NCI-H1436 (cell line): ENCODE data around the gene OTX1.

Experiments
- DNase-seq: peaks from one replicate; lab custom pipeline; 2025; lab: John Stamatoyannopoulos, UW

The OTX1 gene

GRCh38 chr2:63047321-63048279, 3.0 kb upstream of the OTX1 start:
- no peak for DNase-seq

GRCh38 chr2:63048367-63049171, 2.1 kb upstream of the OTX1 start:
- DNase-seq, result no peak

- no peak for DNase-seq
Observed at GRCh38 chr2:63049211-63049969, 1.2 kb upstream of the OTX1 start.

- no peak for DNase-seq
Observed at GRCh38 chr2:63049970-63050333, 678 bp upstream of the OTX1 start.

- no peak for DNase-seq
Observed at GRCh38 chr2:63051042-63051794, 588 bp downstream of the OTX1 start.

GRCh38 chr2:63051795-63052333, 1.2 kb downstream of the OTX1 start:
- no peak for DNase-seq

GRCh38 chr2:63052411-63053080, 1.9 kb downstream of the OTX1 start:
- no peak for DNase-seq

- no peak for DNase-seq
Observed at GRCh38 chr2:63053081-63053888, 2.7 kb downstream of the OTX1 start.

GRCh38 chr2:63053889-63054602, 3.4 kb downstream of the OTX1 start:
- DNase-seq, result no peak

GRCh38 chr2:63054841-63055225, 4.2 kb downstream of the OTX1 start:
- no peak for DNase-seq

GRCh38 chr2:63055226-63056106, 4.8 kb downstream of the OTX1 start:
- no peak for DNase-seq

- DNase-seq, result no peak
Observed at GRCh38 chr2:63056107-63057050, 5.7 kb downstream of the OTX1 start.

GRCh38 chr2:63057249-63058143, 6.9 kb downstream of the OTX1 start:
- DNase-seq, result no peak

- DNase-seq, result no peak
Observed at GRCh38 chr2:63058144-63058920, 7.7 kb downstream of the OTX1 start.
